ENCODE measurements around the gene LTBP3. TPM values are rescaled to one million over a fixed set of nuclear protein-coding genes. Genes with fewer than 3 reads are reported as not detected.

Gene LTBP3
- total RNA-seq, 4 donors from 2014 or later: 18.5 to 56.6 (median 35.6) TPM

GRCh38 chr11:65590240-65590738 lies 32.1 kb upstream of the LTBP3 start:
- peaks cover 0 to 41% of the 10 kb centered on the region in 2 donors for H3K36me3 ChIP-seq

GRCh38 chr11:65589444-65590239 lies 31.5 kb upstream of the LTBP3 start:
- no peak for DNase-seq
- TF ChIP-seq POLR2A (IDR thresholded peaks at IDR 0.05) (no peak), CTCF (IDR thresholded peaks at IDR 0.05 in 4 of 5, conservative IDR thresholded peaks at IDR 0.05 in 1 of 5) (no peak)
- H3K4me1 ChIP-seq: peaks cover 71 to 77% of the 10 kb centered on the region in 2 donors
- no peaks in the 10 kb centered on the region for H3K27me3 ChIP-seq
- H3K36me3 ChIP-seq: peaks cover 0 to 43% of the 10 kb centered on the region in 2 donors
- H3K9me3 ChIP-seq: no peaks in the 10 kb centered on the region
- no peak for ATAC-seq
- H3K4me3 ChIP-seq: no peak overlapping the region
- intact Hi-C loops (cut with DNase I; ENCODE audit: low total_unique reads) (no loop called here), in situ Hi-C loops (cut with MboI; ENCODE audit: low sequenced_read_pairs in 4 of 4) (no loop called here)
- peak overlapping the region; percentile 91 to 99 (median 98) for H3K27ac ChIP-seq

More at GRCh38 chr11:65590240-65590738, 32.1 kb upstream of the LTBP3 start:
- DNase-seq (peak; percentile 53 to 76), ATAC-seq (no peak)
- intact Hi-C loops (cut with DNase I; ENCODE audit: low total_unique reads) (no loop called here), in situ Hi-C loops (cut with MboI; ENCODE audit: low sequenced_read_pairs in 4 of 4) (no loop called here)
- no peaks in the 10 kb centered on the region for H3K27me3 ChIP-seq
- peaks cover 71 to 81% of the 10 kb centered on the region in 2 donors for H3K4me1 ChIP-seq
- H3K9me3 ChIP-seq: no peaks in the 10 kb centered on the region
- no peak overlapping the region for H3K4me3 ChIP-seq
- H3K27ac ChIP-seq: peak overlapping the region; percentile 91 to 99 (median 98)
- TF ChIP-seq CTCF (IDR thresholded peaks at IDR 0.05 in 4 of 5, conservative IDR thresholded peaks at IDR 0.05 in 1 of 5) (no peak), POLR2A (IDR thresholded peaks at IDR 0.05) (no peak)

GRCh38 chr11:65588199-65589054 lies 30.3 kb upstream of the LTBP3 start:
- peaks cover 0 to 55% of the 10 kb centered on the region in 2 donors for H3K36me3 ChIP-seq
- peak; percentile 69 to 80 for ATAC-seq
- peak overlapping the region in 3 of 4 donors; percentile 23 to 34 (median 26) for H3K4me3 ChIP-seq
- peak overlapping the region; percentile 91 to 99 (median 98) for H3K27ac ChIP-seq
- H3K4me1 ChIP-seq: peaks cover 65 to 72% of the 10 kb centered on the region in 2 donors
- intact Hi-C loops (cut with DNase I; ENCODE audit: low total_unique reads) (loop anchor here (1.0 kb wide), 2 partner anchors 14 to 48 kb away; no protein-coding TSS in a partner anchor), in situ Hi-C loops (cut with MboI; ENCODE audit: low sequenced_read_pairs in 4 of 4) (no loop called here)
- DNase-seq: peak; percentile 80 to 92
- no peaks in the 10 kb centered on the region for H3K27me3 ChIP-seq
- TF ChIP-seq POLR2A (IDR thresholded peaks at IDR 0.05) (peak; percentile 18 to 29), CTCF (IDR thresholded peaks at IDR 0.05 in 4 of 5, conservative IDR thresholded peaks at IDR 0.05 in 1 of 5) (peak; percentile 55 to 84 (median 70))
- no peaks in the 10 kb centered on the region for H3K9me3 ChIP-seq

- in situ Hi-C loops (cut with MboI; ENCODE audit: low sequenced_read_pairs in 4 of 4) (no loop called here), intact Hi-C loops (cut with DNase I; ENCODE audit: low total_unique reads) (loop anchor here (1.0 kb wide), 1 partner anchor 9 kb away; no protein-coding TSS in a partner anchor)
- Histone ChIP-seq H3K9me3 (no peaks in the 10 kb centered on the region), H3K36me3 (peaks cover 0 to 57% of the 10 kb centered on the region in 2 donors), H3K4me3 (peak overlapping the region in 3 of 4 donors; percentile 26 to 34 (median 28)), H3K27ac (peak overlapping the region; percentile 91 to 99 (median 98)), H3K4me1 (peaks cover 61 to 62% of the 10 kb centered on the region in 2 donors), H3K27me3 (no peaks in the 10 kb centered on the region)
- peak in 1 of 2 donors; percentile 86 for DNase-seq
- ATAC-seq: peak; percentile 30 to 48
- TF ChIP-seq POLR2A (IDR thresholded peaks at IDR 0.05) (peak in 1 of 2 donors; percentile 11), CTCF (IDR thresholded peaks at IDR 0.05 in 4 of 5, conservative IDR thresholded peaks at IDR 0.05 in 1 of 5) (peak in 1 of 5 experiments; percentile 8)
These were observed 28.5 kb upstream of the LTBP3 start for GRCh38 chr11:65586676-65587075.

All from gastrocnemius medialis (tissue), 4 donors.